Stimulated activated CD4-positive, alpha-beta T cell treated with anti-CD3 and anti-CD28 coated beads, TNF-alpha, amount 100 ng/mL, for 4 hours (primary cell): ENCODE results near the gene EXD3.

Source experiments
- DNase-seq, 3 experiments: peaks; one replicate each; pipeline ENCODE4 v3.0.0-alpha.2; 2020; ENCODE audit warnings: low read depth in 3 of 3

EXD3 gene

DNA sequence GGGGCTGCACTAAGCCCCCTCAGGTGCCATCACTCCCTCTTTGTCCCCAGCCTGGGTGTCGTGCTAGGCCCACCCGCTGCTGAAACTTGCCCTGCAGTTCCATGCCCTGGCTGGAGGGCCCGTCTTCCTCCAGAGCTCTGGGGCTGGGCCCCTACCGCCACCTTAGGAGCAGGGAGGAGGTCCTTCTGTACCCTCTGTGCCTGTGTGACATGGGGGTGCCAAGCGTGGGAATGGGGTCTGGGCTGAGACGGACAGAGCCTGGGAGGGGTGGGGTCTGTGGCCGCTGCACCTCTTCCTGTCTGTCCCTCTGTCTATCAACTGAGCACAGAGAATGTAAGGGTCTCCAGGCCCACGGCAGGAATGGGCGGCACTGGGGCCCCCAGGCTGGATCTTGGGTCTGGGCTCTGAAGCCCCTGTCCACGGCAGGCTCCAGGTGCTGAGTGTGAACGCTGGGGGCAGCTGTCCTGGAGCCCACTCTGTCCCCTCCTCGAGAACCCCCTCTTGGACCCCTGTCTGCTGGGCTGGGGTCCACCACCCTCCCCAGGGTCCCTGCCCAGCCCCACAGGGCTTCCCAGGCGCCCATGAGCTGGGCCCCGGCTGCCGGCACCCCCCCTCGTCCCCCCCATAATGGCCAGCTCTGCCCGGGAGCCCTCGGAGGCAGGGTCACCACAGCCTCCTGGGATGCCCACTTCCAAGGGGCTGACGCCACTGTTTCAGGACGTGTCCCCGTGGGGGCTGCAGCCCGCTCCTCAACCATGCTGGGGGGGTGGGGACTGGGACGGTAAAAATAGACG, 105.0 kb downstream of the EXD3 start:
- DNase-seq: no peak

DNA sequence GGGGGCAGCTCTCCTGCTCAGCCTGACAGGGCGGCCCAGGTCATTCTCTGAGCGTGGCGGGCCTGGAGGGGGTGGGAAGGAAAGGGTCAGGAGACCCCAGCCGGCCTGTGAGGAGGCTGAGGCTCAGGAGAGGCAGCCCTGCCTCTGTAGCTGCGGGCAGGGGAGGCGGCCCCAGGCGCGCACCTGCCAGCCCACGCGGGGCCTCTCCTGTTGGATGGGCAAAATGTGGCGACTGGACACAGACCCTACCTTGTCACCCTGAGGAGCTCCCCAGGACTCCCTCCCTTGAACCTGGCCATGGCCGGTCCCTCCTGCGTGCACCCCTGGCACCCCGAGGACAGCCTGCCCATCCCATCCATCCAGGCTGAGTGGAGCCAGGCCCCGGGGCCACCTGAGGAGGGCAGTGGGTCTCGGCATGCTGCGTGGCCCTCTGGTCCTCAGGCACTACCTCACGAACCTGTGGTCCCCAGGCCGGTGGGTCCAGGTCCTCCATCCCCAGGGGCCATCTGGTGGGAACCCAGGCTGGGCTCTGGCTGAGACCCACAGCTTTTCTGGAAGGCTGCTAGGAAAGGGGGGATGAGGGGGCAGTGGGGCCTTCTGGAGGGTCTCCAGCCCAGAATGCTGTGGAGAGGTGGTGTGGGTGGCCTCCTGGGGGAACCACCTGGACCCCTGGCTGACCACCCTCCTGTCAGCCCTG, 105.8 kb downstream of the EXD3 start:
- no peak for DNase-seq

GRCh38 chr9:137316012-137316981, 106.7 kb downstream of the EXD3 start:
- DNase-seq: no peak

DNA sequence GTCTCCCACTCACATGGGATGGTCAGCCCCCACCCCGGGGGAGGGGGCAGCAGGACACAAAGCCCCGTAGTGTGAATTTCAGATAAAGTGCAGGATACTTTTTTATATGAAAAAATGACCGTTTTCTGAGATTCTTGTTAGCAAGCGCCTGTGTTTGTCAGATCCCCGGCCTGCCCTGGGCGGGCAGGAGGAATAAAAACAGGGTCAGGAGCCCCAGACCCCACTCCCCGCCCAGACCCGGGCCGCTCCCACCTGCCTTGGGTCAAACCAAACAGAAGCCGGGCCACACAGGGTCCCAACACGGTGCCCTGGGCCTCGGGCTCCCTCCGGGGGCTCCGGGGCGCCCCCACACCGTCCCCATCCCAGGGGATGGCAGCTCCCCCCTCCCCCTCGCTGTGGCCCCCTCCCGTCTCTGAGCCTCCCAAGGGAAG, 107.4 kb downstream of the EXD3 start:
- DNase-seq: no peak

DNA sequence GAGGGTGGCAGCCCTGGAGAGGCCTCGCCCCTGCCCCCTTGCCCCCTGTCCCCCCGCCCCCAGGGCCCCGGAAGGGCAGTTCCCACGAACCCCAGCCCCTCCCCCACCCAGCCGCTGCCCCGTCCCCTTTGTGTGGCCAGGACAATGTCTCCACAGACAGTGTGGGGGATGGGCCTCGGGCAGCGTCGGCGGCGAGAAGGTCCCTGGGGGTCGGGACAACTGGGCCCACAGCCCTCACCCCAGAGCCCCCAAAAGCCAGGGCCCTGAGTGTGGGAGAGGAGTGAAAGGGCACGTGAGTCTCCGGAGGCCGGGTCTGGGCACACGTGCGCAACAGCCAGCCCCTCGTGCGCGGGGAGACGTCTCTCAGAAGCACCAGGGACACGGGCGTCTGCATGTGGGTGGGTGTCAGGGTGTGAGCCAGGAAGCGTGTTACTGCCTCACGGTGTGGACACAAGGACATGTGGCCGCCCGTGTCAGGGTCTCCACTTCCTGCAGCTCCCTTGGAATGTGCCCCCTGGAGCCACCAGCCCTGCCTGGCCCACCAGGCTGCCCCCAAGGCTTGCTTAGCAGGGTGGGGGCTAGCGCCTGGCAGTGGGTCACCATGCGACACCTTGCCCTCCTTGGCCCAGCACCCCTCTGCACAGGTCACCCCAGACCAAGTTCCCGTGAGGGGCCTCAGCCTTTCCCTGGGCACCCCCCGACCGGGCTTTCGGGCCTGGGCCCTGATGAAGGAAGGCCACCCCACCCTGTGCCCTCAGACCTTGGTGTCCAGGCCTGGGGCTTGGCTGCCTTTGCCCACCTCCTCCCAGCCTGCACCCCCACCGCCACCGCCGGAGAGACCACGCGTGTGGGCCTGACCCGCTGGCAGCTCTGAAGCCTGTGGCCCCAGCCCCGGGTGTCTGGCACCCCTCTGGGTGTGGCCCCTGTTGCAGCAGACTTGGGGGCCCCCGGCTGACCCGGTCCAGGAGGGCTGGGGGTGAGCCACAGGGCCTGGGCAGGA, 108.1 kb downstream of the EXD3 start:
- no peak for DNase-seq

- no peak for DNase-seq
Observed at GRCh38 chr9:137313956-137314560, 108.9 kb downstream of the EXD3 start.

- no peak for DNase-seq
Observed at GRCh38 chr9:137313326-137313936, 109.5 kb downstream of the EXD3 start.

- no peak for DNase-seq
Observed at GRCh38 chr9:137312852-137313325, 110.1 kb downstream of the EXD3 start.

DNA sequence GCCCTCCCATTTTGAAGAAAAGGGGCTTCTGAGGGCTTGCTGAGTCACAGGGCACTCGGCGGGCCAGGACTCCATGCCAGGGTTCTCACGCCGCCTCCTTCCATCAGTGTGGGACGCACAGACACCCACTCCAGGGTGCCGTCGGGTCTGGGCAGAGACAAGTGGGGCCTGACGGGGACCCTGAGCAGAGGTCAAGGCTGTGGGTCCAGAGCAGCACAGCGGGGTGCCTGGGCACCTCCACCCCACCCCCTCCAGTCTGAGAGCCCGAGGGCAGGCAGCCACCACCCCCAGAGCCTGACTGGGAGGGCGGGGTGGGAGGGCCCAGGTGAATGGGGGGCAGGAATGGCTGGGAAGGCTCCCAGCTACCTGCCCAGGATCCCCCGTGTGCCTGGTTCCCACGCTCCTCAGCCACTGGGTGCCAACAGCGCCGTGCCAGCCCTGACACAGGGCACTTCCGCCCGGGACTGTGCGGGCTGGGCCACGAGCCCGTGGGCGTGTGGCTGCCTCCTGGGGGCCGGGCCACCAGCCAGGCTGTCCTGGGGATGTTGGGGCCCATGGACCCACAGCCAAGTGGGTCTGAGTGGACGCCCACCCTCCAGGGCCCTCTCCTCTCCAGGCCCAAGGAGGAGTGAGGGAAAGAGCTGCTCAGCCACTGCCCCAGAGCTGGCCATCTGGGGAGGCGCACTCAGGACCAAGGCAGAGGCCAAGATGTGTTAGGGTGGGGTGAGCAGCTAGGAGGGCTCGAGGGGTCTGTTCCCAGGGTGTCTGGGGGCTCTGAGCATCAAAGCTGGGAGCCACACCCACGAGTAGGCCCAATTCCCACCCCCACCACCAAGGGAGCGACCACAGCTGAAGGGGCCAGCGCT, 110.7 kb downstream of the EXD3 start:
- DNase-seq: no peak

DNA sequence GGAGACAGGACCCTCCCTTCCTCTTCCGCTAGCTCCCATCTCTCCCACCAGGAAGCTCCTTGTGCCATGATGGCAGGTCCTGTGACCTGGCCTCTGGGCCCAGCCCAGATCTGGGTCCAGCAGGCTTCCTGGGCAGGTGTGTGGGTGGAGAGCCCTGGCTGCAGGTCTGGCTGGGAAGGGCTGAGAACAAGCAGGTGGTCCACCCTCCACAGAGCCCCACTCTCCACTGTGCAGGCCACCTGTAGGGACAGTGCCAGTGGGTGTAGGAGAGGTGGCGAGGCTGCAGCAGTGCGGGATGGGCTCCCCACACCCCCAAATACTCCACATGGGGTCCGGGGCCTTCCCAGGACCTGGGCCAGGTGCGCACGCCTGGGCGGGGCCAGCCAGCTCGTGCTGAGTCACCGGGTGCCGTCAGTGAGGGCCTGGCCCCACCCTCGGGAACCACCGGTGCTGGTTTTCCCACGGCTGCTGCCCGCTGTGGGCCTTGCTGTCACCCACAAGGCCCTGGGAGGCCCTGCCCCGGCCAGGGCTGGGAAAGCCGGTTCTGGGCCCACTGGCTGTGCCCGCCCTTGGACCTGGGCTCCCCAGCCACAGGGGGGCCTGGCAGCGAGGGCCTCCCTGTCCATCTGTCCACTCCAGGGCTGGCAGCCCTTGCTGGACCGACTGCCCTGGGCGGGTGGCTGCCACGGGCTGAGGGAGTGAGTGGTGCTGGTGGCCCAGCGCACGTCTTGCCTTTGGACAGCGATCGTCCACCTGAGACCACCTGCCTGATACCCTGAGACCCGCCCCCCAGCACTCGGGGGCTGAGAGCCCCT, 111.6 kb downstream of the EXD3 start:
- DNase-seq: no peak

- DNase-seq: no peak
Observed at GRCh38 chr9:137310189-137311052, 112.5 kb downstream of the EXD3 start.

GRCh38 chr9:137309368-137310188, 113.4 kb downstream of the EXD3 start:
- DNase-seq: no peak

GRCh38 chr9:137308057-137308619, 114.8 kb downstream of the EXD3 start:
- no peak for DNase-seq

DNA sequence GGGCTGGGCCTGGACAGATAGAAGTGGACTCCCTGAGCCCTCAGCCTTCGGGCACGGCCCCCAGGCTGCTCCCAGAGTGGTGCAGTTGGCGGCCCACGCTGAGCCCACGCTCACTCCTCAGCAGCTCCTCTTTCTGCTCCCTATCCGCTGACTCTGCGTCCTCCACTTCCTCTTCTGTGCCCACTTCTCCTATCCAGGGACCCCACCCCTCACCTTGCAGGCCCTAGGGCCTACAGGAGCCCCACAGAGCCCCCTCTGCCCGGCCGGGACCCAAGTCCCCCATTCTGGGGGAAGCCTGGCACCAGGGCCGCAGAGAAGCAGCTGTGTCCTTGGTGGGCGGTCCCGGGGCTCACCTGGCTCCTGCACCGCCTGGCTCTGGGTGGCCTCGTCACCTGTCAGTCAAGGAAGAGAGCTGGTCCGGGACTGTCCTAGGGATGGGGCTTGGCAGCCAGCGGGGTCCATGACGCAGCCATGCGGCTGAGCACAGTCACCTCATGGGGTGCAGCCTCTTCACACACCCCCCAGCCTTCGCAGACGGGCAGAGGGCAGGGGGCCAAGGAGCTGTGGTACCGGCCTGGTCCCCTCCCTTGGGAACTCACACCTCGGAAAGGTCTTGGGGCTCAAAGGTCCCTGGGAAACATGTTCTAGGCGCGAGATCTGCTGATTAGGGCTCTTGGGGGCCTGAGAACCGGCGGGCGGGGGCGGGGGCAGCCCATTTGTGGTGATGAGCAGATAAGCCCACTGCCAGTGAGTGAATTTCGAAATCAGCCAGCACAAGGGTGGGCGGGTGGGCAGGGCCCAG, 115.5 kb downstream of the EXD3 start:
- no peak for DNase-seq

DNA sequence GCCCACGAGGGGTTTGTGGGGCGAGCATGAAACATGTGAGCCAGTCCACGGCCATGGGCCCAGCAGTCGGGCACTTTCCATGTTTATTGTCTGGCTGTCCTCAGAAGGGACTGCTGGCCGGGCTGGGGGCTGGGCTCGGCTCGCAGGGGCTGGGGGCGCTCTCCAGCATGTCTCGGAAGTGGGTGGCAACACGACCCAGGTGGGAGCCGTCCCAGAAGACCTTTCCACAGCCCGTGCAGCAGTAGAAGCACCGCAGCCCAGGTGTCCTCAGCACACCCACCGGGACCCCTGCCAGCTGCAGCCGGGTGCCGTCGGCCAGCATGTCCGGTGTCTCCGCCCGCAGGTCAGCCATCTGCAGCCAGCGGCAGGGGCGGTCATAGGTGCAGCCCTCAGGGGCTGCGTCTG, 116.1 kb downstream of the EXD3 start:
- DNase-seq: no peak
